ENCODE data around the gene ACP2.
A peak's percentile ranks its signal among the peaks of the same experiment; 100 is the strongest.
"Not testable (repeated sequence)": the region's sequence is repeated elsewhere in the genome, so short reads cannot be mapped to it uniquely, and the experiment has no call there.

The ACP2 gene

DNA sequence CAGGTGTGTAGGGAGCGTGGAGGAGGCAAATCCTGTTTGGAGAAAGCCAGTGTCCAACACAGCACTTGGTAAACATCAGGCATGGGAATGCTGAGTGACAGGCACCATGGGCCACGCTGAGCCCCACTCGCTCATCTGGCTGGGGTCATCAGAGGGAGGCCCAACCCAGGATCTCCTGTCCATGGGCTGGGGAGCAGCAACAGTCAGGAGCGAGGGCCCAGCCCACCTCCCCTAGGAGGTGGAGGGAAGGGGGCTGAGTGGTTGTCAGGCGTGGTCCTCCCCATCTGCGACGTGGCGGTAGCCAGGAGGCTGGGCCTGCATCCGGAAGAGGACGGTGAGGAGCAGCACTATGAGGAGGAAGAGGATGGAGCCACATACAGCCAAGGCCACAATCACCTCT is 8.8 kb downstream of the ACP2 start:
- no peak for DNase-seq

- no peak for DNase-seq
Observed at GRCh38 chr11:47236482-47236881, 12.1 kb downstream of the ACP2 start.

DNA sequence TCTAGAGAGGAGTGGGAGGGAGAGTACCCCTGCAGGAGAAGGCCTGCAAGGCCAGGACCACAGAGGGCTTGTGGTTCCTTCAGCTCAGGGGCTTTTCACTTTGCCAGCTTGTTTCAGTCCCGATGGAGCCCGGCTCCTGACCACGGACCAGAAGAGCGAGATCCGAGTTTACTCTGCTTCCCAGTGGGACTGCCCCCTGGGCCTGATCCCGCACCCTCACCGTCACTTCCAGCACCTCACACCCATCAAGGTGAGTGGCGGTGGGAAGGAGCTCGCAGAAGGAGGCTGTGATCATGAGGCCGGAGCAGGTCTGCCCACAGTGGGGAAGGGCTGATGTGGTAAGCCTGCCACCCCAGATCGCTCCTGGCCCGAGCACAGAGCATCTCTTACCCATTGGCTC is 13.5 kb downstream of the ACP2 start:
- DNase-seq, result no peak

- no peak for DNase-seq
Observed at GRCh38 chr11:47234669-47235100, 13.9 kb downstream of the ACP2 start.

DNA sequence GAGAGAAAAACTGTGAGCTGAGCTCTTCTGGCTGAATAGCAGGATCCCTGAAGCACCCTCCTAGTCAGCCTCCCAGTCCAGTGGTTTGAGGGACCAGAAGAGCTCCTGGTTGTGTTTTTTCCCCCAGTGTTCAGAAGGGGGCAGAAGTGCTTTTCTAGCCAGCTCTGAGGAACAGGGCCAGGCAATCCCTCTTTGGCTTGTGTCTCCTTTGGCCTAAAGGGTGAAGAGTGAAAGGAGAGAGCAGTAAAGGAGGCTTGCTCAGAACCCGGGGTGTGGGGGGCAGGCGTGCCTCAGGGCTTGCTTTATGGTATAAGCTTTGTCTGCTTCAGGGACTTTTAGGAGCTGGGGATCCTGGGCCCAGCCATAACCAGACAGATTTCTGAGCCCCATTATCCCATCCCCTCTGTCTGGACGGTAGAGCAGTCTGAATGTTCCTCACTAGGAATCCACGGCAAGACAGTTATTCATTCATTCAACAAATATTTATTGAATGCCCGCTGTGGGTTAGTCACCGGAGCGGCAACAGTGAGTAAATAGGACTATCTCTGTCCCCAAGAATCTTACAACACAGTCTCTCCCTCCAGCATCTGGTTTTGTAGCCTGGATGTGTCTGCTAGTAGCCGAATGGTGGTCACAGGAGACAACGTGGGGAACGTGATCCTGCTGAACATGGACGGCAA is 14.5 kb downstream of the ACP2 start:
- no peak for DNase-seq

GRCh38 chr11:47233051-47233450 is 15.6 kb downstream of the ACP2 start:
- no peak for DNase-seq

DNA sequence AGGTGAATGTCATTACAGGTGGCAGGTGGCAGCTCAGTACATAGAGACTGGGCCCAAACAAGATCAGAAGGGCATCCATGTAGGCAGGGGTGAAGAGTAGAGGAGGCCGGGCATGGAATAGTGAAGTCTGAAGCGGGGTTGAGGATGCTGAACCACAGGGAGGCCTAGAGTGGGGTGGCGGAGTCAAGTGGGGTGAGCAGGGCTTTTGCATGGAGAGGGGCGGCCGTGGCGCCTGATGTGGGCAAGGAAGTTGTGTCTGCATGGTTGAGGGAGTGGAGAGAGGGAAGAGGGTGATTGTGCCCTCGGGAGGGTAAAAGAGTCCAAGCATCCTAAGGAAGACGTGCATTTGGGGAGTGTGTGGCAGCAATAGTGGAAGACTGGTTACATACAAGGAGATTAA is 19.5 kb downstream of the ACP2 start:
- no peak for DNase-seq

DNA sequence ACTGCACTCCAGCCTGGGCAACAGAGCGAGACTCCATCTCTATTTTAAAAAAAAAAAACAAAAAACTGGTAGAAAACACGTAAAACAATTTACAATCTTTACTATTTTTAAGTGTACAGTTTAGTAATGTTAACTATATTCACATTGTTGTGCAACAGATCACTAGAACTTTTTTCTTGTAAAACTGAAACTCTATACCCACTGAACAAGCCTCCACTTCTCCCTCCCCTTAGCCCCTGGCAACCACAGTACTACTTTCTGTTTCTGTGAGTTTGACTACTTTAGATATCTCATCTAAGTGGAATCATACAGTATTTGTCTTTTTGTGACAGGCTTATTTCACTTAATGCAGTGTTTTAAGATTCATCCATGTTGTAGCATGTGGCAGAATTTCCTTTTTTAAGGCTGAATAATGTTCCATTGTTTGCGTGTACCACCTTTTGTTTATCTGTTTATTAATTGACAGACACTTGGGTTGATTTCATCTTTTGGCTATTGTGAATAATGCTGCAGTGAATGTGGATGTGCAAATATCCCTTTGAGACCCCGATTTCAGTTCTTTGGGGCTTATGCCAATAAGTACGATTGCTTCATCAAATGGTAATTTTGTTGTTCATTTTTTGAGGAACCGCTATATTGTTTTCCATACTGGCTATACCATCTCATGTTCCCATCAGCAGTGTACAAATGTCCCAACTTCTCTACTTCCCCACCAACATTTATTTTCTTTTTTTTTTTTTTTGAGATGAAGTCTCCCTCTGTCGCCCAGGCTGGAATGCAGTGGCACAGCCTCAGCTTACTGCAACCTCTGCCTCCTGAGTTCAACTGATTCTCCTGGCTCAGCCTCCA is 22.8 kb downstream of the ACP2 start:
- no peak for DNase-seq

GRCh38 chr11:47222696-47223095 is 25.9 kb downstream of the ACP2 start:
- no peak for DNase-seq

DNA sequence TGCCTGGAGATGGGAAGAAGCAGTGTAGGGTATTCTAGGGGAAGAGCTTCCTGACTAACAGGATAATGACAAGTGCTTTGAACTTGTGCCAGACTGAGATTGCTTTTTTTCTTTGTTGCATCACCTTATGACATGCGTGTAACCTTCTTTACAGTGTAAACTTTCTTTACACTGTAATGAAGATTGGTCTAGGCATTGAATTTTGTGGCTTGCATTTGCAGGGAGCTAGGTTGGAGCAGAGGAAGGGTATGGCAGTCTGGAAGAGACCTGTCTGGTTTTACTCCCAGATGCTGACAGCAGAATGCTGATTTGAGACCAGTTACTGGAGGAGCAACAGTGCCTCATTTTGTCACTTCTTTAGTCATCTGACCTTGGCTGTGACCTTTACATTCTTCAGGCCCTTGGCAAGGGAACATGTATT is 28.2 kb downstream of the ACP2 start:
- no peak for DNase-seq

GRCh38 chr11:47216121-47216798 is 32.4 kb downstream of the ACP2 start:
- peak; percentile 56 for DNase-seq

DNA sequence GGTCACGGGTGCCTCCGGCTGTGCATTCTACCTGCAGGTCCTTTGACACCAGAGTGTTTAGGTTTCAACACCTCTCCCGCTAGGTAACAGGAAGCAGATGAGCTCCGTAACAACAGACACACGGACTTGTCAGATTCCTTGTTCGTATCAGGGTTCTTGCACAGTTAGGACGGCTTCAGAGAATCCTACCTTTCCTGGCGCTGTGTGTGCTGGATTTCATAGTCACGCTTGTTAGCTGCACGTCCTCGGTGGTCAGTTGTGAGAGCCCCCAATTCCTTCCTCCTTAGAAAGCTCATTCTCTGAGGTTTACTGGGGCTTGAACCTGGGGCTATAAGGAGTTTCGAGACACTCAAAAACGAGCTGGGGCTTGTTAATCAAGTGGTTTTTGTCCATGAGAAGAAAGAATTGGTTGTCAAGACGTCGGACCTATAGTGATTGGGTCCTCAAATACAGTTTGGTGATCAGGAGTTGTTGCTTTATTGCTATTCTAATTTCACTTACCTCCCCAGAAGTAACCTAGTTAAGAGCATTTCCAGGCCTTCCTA is 33.2 kb downstream of the ACP2 start:
- peak; percentile 69 for DNase-seq

DNA sequence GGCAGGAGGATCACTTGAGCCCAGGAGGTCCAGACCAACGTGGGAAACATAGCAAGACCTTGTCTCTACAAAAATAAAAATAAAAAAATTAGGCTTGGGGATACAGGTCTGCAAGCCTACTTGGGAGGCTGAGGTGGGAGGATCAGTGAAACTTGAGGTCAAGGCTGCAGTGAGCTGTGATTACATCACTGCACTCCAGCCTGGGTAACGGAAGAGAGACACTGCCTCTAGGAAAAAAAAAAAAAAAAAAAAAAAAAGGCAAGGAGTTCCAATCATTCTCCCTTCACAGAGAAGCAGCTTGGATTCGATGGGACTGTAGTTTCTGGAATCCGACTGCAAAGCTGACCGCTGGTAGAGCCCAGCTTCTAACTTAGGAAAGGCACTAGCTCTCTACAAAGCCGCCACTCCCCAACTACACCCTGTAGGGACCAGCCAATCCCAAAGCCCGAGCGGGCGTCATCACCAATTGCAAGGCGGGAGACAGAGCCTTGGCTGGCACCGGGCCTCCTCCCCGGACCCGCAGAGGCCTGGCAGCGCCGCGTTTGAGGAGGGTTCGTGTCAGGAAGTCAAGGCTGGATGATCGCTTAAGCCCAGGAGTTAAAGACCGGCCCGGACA is 34.6 kb downstream of the ACP2 start:
- peak; percentile 46 for DNase-seq

DNA sequence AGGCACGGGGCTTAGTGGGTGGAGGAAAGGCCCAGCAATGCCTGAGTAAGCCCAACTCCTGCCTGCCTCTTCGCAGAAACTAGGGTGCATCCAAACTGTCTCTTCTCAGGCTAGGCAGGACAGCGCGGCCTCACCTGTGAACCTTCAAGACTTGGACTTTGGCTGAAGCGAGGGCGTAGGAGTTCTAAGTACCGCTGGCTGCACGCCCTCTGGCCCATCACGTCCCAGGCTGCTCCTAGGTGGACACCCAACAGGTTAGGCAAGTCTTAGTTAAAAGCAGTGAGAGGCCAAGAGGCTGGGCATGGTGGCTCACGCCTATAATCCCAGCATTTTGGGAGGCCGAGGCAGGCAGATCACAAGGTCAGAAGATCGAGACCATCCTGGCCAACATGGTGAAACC is 35.7 kb downstream of the ACP2 start:
- DNase-seq, result no peak

- DNase-seq, result no peak
Observed at GRCh38 chr11:47208628-47209027, 40.0 kb downstream of the ACP2 start.

DNA sequence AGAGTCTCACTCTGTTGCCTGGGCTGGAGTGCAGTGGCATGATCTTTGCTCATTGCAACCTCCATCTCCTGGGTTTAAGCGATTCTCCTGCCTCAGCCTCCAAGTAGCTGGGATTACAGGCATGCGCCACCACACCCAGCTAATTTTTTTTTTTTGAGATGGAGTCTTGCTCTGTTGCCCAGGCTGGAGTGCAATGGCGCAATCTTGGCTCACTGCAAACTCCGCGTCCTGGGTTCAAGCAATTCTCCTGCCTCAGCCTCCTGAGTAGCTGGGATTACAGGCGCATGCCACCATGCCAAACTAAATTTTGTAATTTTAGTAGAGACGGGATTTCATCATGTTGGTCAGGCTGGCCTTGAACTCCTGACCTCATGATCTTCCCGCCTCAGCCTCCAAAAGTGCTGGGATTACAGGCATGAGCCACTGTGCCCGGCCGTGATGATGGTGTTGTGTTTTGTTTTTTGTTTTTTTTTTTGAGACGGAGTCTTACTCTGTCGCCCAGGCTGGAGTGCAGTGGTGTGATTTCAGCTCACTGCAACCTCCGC is 40.5 kb downstream of the ACP2 start:
- DNase-seq, result not testable (repeated sequence)

DNA sequence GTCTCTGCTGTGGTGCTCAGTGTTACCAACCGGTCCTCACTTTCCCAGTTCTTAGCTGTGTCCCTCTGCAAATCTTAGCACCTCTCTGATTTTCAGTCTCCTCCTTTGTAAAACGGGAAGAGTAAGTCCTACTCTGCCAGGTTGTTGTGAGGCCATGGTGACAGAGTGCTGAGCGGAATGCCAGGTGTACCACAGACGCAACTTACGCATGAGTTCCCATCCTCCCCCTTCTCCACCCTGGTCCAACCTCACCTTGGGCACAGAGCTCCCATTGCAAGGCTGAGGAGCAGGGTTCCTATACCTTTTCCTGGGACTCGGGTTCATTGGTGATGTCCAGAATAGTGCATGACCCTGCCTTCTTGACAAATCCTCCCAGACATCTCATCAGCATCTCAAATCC is 41.2 kb downstream of the ACP2 start:
- DNase-seq, result no peak

DNA sequence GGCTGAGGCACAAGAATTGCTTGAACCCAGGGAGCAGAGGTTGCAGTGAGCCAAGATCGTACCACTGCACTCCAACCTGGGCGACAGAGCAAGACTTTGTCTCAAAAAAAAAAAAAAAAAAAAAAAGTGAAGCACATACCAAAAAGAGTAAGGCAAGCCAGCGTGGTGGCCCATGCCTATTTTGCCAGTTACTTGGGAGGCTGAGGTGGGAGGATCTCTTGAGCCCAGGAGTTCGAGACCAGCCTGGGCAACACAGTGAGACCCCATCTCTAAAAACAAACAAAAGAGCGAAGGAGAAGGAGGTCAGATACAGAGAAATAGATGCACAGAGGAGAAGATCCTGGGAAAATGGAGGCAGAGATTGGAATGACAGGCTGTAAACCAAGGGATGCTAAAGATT is 42.0 kb downstream of the ACP2 start:
- DNase-seq, result not testable (repeated sequence)

GRCh38 chr11:47204637-47204989 is 44.0 kb downstream of the ACP2 start:
- DNase-seq, result no peak

DNA sequence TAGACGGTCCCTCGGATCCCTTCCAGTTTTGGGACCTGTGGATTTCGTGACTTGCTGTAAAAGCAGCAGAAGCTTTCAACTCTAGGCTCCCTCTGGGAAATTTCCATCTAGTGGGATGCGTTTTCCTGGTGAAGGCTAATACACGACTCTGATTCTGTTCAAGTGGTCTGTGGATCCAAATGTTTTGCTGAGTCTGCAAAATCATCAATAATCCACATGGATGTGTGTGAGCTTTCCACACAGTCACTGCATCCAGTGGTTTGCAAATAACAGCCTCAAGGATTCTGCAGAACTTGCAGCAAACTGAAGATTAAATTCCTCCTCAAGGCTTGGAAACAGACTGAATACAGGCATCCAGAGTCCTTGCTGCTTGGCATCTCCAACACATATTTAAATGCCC is 46.0 kb downstream of the ACP2 start:
- no peak for DNase-seq

- DNase-seq, result no peak
Observed at GRCh38 chr11:47201015-47201414, 47.6 kb downstream of the ACP2 start.

DNA sequence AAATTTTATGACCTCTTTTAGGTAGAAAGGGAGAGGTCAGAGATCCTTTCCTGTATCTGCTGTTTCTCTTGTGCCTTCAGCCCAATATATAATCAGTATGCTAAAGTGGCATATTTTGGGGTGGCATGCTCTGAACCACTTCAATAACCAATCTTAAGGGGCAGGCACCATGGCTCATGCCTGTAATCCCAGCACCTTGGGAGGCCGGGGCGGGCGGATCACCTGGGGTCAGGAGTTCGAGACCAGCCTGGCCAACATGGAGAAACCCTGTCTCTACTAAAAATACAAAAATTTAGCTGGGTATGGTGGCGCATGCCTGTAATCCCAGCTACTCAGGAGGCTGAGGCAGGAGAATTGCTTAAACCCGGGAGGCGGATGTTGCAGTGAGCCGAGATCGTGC is 50.5 kb downstream of the ACP2 start:
- not testable (repeated sequence) for DNase-seq

DNA sequence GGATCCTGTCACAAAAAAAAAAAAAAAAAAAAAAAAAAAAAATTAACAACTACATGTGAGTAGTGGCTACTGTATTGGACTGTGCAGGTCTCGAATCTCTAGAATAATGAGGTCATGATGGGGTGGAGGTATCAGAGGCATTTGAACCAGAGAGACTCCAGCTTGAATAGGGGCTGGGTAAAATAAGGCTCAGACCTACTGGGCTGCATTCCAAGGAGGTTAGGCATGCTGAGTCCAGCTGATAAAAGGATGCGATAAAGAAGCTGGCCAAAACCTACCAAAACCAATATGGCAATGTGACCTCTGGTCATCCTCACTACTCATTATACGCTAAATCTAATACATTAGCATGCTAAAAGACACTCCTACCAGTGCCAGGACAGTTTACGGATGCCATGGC is 56.5 kb downstream of the ACP2 start:
- no peak for DNase-seq

Data from KG1 (cell line).